Activated CD8-positive, alpha-beta memory T cell treated with anti-CD3 and anti-CD28 coated beads, Interleukin-2, amount 50 U/mL, for 24 hours (primary cell): ENCODE results near the gene PLEKHA5.
"Not testable (repeated sequence)": the region's sequence is repeated elsewhere in the genome, so short reads cannot be mapped to it uniquely, and the experiment has no call there.

Source experiments
- DNase-seq: peaks from one replicate; pipeline ENCODE4 v3.0.0-alpha.2; 2020; ENCODE audit errors: extremely low read depth

PLEKHA5 gene

GRCh38 chr12:19332196-19332595, 202.7 kb downstream of the PLEKHA5 start:
- DNase-seq, result no peak

GRCh38 chr12:19338405-19338804, 208.9 kb downstream of the PLEKHA5 start:
- DNase-seq, result no peak

GRCh38 chr12:19350850-19351249, 221.3 kb downstream of the PLEKHA5 start:
- DNase-seq, result not testable (repeated sequence)

GRCh38 chr12:19351346-19351745, 221.8 kb downstream of the PLEKHA5 start:
- DNase-seq, result no peak

- DNase-seq, result no peak
Observed at GRCh38 chr12:19369691-19370148, 240.2 kb downstream of the PLEKHA5 start.

- no peak for DNase-seq
Observed at GRCh38 chr12:19373586-19373985, 244.1 kb downstream of the PLEKHA5 start.

GRCh38 chr12:19375888-19376287, 246.4 kb downstream of the PLEKHA5 start:
- no peak for DNase-seq

GRCh38 chr12:19376691-19377090, 247.2 kb downstream of the PLEKHA5 start:
- no peak for DNase-seq

- DNase-seq, result no peak
Observed at GRCh38 chr12:19382111-19382526, 252.6 kb downstream of the PLEKHA5 start.

- DNase-seq, result no peak
Observed at GRCh38 chr12:19382563-19382962, 253.0 kb downstream of the PLEKHA5 start.

- DNase-seq, result no peak
Observed at GRCh38 chr12:19387161-19387560, 257.6 kb downstream of the PLEKHA5 start.

- no peak for DNase-seq
Observed at GRCh38 chr12:19388131-19388549, 258.6 kb downstream of the PLEKHA5 start.

GRCh38 chr12:19390051-19390598, 260.6 kb downstream of the PLEKHA5 start:
- DNase-seq, result no peak

GRCh38 chr12:19392644-19393043, 263.1 kb downstream of the PLEKHA5 start:
- not testable (repeated sequence) for DNase-seq

- no peak for DNase-seq
Observed at GRCh38 chr12:19394385-19394784, 264.9 kb downstream of the PLEKHA5 start.

GRCh38 chr12:19397534-19397933, 268.0 kb downstream of the PLEKHA5 start:
- no peak for DNase-seq

GRCh38 chr12:19398376-19399363, 269.1 kb downstream of the PLEKHA5 start:
- no peak for DNase-seq

GRCh38 chr12:19400649-19401285, 271.2 kb downstream of the PLEKHA5 start:
- not testable (repeated sequence) for DNase-seq

GRCh38 chr12:19402211-19402610, 272.7 kb downstream of the PLEKHA5 start:
- DNase-seq, result no peak

- no peak for DNase-seq
Observed at GRCh38 chr12:19402743-19403431, 273.4 kb downstream of the PLEKHA5 start.

- DNase-seq, result no peak
Observed at GRCh38 chr12:19404242-19404880, 274.8 kb downstream of the PLEKHA5 start.
